GM12891 (cell line): ENCODE data around the gene UNC79.

Source experiments
- DNase-seq: peaks from one replicate; pipeline ENCODE4 v3.0.0; 2011; ENCODE audit warnings: low spot score; ENCODE audit not compliant: insufficient read length
- FAIRE-seq: peaks from 2 replicates; lab custom pipeline; 2011; peaks lifted over from hg19 to GRCh38; lab: Jason Lieb, UNC
- PAX5 ChIP-seq: IDR thresholded peaks from 2 replicates; pipeline ENCODE4 v1.6.1; 2011; ENCODE audit warnings: low read length, moderate library complexity, mild to moderate bottlenecking; ENCODE audit not compliant: insufficient read depth, severe bottlenecking
- POLR2A ChIP-seq: IDR thresholded peaks from 2 replicates; pipeline ENCODE4 v1.6.1; 2011; ENCODE audit warnings: low read depth, low read length, control low read depth
- POLR2AphosphoS5 ChIP-seq: IDR thresholded peaks from 2 replicates; pipeline ENCODE4 v1.6.1; 2011; ENCODE audit warnings: low read depth, low read length, control low read depth
- POU2F2 ChIP-seq: IDR thresholded peaks from 2 replicates; pipeline ENCODE4 v1.6.1; 2011; ENCODE audit warnings: low read depth, mild to moderate bottlenecking, control low read depth, low read length, moderate library complexity
- SPI1 ChIP-seq: IDR thresholded peaks from 2 replicates; pipeline ENCODE4 v1.6.1; 2011; ENCODE audit warnings: low read depth, low read length, control low read depth
- TAF1 ChIP-seq: IDR thresholded peaks from 2 replicates; pipeline ENCODE4 v1.6.1; 2011; ENCODE audit warnings: low read depth, low read length, control low read depth

The UNC79 gene

DNA sequence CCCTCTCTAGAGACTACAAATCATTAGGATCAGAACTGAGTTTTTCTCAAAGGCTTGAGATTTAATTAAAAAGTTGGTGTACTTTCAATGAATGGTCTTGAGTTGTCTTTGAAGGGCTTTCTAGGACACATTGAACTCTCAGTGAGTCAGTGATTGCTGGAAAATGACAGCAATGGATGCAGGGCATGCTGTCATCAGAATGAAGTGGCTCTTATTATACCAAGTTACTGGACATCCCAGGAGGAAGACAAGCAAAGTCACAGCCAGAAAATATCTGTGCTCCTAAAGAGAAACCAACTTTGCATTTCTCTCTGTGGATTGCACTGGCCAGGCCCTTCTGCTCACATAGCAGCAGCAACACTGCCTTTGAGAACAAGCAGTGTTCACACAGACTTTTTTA, 244.9 kb downstream of the UNC79 start:
- TF ChIP-seq SPI1 (no peak), POLR2A (no peak), PAX5 (no peak), POU2F2 (no peak), POLR2AphosphoS5 (no peak), TAF1 (no peak)
- no peak for FAIRE-seq
- no peak for DNase-seq

DNA sequence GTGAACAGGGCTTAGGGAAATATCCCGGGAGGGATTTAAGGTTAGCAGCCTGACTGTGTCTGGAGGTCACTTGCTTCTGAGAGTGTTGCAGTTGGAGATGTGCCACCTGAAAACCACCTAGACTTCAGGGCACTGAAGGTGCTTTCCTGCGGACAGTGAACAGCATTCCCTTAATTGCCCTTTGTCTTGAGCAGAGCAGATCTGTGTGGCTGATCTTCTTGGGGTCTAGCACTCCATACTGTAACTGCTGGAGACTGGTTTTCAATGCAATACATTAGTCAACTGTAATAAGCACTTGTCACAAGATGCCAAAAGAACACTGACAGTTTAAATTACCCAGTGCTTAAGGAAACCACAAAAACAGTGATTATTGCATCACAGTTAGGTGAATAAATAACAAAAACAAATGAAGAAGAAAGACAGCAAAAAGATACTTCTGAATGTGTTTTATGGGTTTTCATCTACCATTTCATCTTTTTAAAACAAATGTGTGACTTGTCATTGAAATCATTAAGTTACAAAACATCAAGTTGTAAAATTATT, 245.7 kb downstream of the UNC79 start:
- no peak for FAIRE-seq
- DNase-seq = no peak

DNA sequence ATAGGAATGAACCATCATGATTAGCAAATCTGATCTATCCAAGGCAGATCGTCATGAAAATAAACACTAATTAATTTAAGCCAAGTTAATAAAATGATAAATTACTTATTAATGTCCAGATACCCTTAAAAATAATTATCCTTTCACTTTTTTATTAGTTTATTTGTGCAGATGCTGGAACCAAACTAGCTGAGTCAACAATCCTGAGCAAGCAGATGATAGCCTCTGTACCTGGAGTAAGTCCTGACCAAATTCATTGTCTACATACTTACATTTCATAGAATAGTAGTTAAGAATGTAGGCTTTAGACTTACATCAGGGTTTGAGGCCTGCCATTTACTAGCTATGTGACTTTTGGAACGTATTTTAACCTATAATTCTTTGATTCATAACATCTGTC, 251.7 kb downstream of the UNC79 start:
- TF ChIP-seq TAF1 = no peak
- TF ChIP-seq POU2F2 = no peak
- TF ChIP-seq POLR2A = no peak
- TF ChIP-seq SPI1 = no peak
- no peak for TF ChIP-seq POLR2AphosphoS5
- no peak for TF ChIP-seq PAX5
- FAIRE-seq (no peak), DNase-seq (no peak)

More for the DNA sequence above, 245.7 kb downstream of the UNC79 start:
- no peak for TF ChIP-seq TAF1
- no peak for TF ChIP-seq POU2F2
- TF ChIP-seq PAX5 = no peak
- no peak for TF ChIP-seq SPI1

DNA sequence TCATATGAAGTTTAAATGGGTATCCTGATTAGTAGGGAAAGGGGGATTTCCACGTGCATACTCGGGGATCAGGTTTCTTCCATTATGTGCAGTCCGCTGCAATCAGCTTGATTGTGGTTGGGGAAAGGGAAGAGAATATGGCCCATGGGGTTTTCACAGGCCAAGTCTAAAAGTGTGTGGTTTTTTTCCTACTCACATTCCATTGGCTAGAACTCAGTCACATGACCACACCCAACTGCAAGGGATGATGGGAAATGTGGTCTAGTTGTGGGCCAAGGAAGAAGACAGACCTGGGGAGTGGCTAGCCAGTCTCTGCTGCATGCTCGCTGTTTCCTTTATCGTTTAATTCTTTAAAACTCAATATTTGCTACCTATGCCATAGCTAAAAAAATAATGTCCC, 252.5 kb downstream of the UNC79 start:
- FAIRE-seq = no peak
- DNase-seq = no peak
- TF ChIP-seq TAF1 (no peak), POLR2A (no peak), POU2F2 (no peak), SPI1 (no peak), POLR2AphosphoS5 (no peak), PAX5 (no peak)

DNA sequence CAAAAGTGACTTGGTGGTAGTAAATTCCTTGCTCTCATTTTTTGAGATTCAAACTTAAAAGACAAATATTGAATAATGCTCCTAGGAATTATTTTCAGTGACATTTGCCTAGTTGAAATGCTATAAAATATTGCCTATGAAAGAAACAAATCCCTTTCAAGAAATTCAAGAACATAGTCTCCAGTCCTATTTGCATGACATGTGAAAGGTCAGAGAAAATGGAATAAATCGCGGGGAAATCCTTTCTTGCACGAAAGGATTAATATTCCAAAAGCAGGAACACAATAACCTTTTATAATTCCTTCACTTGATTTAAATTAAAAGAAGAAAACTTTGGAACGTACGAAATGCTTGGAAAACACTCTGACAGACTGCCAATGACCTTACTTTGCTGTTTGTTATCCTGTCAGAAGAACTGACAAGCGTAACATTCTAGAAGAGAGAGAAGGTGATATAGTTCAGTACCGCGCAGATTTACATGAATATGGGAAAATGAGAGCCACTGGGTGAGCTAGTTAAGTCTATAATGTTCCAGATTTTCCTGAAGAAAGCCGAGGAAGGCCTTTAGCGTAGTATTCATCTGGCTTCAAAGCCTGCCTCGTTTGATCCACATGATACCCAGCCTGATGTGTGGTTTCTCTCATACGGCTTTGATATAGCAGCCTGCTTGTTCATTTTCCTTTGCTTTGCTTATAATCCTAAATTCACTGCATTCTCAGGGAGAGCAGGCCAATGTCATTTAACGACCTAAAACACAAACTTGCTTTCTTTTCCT, 254.6 kb downstream of the UNC79 start:
- FAIRE-seq = no peak
- TF ChIP-seq POU2F2 = no peak
- TF ChIP-seq PAX5 = no peak
- TF ChIP-seq TAF1 = no peak
- no peak for TF ChIP-seq POLR2A
- TF ChIP-seq POLR2AphosphoS5 = no peak
- TF ChIP-seq SPI1 = no peak
- no peak for DNase-seq

DNA sequence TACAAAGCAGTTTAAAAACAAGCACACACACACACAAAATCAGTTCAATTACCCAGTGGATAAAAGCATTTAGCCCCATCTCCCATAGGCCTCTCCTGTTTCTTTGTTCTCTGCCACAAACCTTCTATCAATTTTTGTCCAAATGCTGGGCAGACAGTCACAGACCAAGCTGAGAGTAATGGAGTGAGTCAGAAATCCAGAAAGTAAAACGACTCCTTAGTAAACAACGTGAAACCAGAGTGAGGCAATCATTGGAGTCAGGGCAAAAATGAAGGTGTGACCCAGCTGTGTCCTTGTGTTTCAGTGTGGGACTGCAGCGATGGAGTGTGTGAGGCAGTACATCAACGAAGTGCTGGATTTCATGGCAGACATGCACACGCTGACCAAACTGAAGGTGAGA, 255.5 kb downstream of the UNC79 start:
- DNase-seq = no peak
- no peak for FAIRE-seq
- no peak for TF ChIP-seq PAX5
- no peak for TF ChIP-seq POLR2AphosphoS5
- no peak for TF ChIP-seq POLR2A
- no peak for TF ChIP-seq TAF1
- no peak for TF ChIP-seq POU2F2

DNA sequence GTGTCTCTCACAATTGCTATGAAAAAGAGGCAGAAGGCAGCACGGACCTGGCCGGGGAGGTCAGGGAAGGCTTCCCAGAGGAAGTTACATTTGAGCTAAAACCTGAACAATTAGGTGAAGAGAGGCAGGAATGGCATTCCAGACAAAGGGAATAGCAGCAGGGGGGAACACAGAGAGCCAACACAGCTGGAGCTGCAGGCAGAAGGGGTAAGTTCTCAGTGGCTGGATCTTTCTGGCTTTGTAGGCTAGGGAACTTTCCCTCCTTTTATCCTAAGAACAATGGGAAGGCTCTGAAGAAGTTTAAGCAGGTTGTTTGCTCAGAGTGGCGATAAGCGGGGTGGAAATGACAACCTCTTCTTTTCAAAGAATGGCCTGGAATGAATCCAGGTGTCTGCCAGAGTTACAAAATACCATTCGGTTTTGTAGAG, 257.5 kb downstream of the UNC79 start:
- DNase-seq = no peak
- TF ChIP-seq POU2F2 (no peak), SPI1 (no peak), POLR2AphosphoS5 (no peak), TAF1 (no peak)
- no peak for FAIRE-seq

DNA sequence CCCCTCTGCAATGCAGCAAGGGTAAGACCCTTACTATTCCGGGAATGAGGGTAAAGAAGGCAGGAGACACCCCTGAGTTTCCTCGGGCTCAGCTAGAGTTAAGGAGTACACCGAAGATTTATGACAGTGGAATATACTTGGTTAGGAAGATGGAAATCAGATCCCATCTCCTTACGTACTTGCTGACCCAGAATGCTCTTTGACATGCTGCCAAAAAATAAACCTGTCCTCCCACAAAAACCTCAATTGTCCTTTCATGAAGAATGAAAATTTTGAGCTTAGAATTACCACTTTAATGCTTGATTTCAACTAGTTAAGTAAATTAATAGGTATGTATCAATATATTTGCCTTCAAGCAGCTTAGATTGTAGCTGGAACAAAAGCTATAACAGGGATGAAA, 258.1 kb downstream of the UNC79 start:
- FAIRE-seq = no peak
- TF ChIP-seq TAF1 (no peak), SPI1 (no peak), POLR2AphosphoS5 (no peak), POLR2A (no peak), PAX5 (no peak), POU2F2 (no peak)
- no peak for DNase-seq

DNA sequence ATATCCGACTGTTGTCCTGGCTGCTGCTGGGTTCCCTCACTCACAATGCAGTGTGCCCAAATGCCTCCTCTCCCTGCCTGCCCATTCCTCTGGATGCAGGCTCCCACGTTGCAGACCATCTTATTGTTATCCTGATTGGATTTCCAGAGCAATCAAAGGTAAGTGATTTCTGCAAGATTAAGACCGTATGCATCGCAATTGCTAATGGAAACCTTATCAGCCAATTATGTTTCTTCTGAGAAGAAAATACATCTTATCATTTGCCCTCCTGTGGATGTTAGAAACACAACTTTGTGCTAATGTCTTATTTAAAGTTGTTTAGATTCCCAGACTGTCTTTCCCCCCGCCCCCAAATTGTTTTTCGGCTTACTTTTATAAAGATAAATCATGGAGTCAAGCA, 259.4 kb downstream of the UNC79 start:
- TF ChIP-seq PAX5 (no peak), POU2F2 (no peak), POLR2A (no peak), SPI1 (no peak), POLR2AphosphoS5 (no peak), TAF1 (no peak)
- DNase-seq (no peak), FAIRE-seq (no peak)

DNA sequence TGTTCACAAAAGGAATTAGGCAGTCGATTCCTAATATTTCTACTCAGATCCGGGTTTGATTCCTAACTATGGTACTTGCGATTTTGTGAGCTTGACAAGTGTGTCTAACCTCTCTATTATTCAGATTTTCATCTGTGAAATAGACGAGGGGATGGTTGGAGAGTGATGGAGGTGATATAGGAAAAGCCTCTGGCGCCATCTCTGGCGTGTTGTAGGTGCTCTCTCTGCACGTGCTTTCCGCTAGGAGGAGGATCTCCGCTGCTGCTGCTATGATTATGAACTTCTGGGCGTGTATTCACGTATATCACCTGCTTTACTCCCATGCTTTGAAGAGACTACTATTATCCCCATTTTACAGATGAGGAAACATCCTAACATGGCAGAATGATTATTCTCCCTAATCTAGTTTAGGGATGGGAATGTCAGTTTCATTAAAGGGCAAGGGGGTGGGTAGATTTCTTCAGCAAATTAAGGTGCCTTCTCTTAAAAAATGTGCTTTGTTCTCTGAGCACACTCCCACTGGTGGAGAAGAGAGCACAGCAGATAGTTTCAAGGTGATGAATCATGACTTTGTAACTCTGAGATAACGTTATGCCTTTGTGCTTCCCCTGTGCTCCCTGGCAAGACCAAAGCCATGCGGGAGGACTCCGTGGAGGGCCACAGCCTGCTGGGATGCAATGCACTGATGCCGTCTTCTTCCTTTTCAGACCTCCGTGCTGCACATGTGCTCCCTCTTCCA, 260.5 kb downstream of the UNC79 start:
- FAIRE-seq (no peak), DNase-seq (no peak)
- TF ChIP-seq POU2F2 (no peak), POLR2A (no peak), PAX5 (no peak), TAF1 (no peak), POLR2AphosphoS5 (no peak), SPI1 (no peak)
